NCI-H2029 treated with DMSO at 0.1 percent for 48 hours (cell line): ENCODE measurements around the gene HTRA1.
A peak's percentile ranks its signal among the peaks of the same experiment; 100 is the strongest.

ENCODE experiments used
- DNase-seq: peaks from one replicate; lab custom pipeline; 2025; lab: John Stamatoyannopoulos, UW

HTRA1 gene

GRCh38 chr10:122495406-122496340 is 34.3 kb downstream of the HTRA1 start:
- peak; percentile 25 for DNase-seq

- DNase-seq, result no peak
Measured at GRCh38 chr10:122497241-122497640, 35.9 kb downstream of the HTRA1 start.

GRCh38 chr10:122498521-122498920 is 37.2 kb downstream of the HTRA1 start:
- DNase-seq, result no peak

- DNase-seq, result no peak
Measured at GRCh38 chr10:122499012-122499411, 37.7 kb downstream of the HTRA1 start.

- DNase-seq, result no peak
Measured at GRCh38 chr10:122499491-122499941, 38.2 kb downstream of the HTRA1 start.

GRCh38 chr10:122500194-122500593 is 38.8 kb downstream of the HTRA1 start:
- no peak for DNase-seq

GRCh38 chr10:122500726-122501125 is 39.4 kb downstream of the HTRA1 start:
- DNase-seq, result no peak

GRCh38 chr10:122503012-122503411 is 41.7 kb downstream of the HTRA1 start:
- DNase-seq, result no peak

- no peak for DNase-seq
Measured at GRCh38 chr10:122503886-122504609, 42.7 kb downstream of the HTRA1 start.

GRCh38 chr10:122504610-122504950 is 43.2 kb downstream of the HTRA1 start:
- DNase-seq, result peak; percentile 40

- no peak for DNase-seq
Measured at GRCh38 chr10:122505011-122505410, 43.7 kb downstream of the HTRA1 start.

GRCh38 chr10:122505885-122506645 is 44.7 kb downstream of the HTRA1 start:
- no peak for DNase-seq

GRCh38 chr10:122507616-122508015 is 46.3 kb downstream of the HTRA1 start:
- no peak for DNase-seq

GRCh38 chr10:122508021-122508420 is 46.7 kb downstream of the HTRA1 start:
- DNase-seq, result no peak

- no peak for DNase-seq
Measured at GRCh38 chr10:122509323-122509722, 48.0 kb downstream of the HTRA1 start.

- no peak for DNase-seq
Measured at GRCh38 chr10:122510326-122510725, 49.0 kb downstream of the HTRA1 start.

GRCh38 chr10:122510736-122511135 is 49.4 kb downstream of the HTRA1 start:
- DNase-seq, result no peak

- no peak for DNase-seq
Measured at GRCh38 chr10:122513053-122513452, 51.7 kb downstream of the HTRA1 start.

- no peak for DNase-seq
Measured at GRCh38 chr10:122514045-122514840, 52.9 kb downstream of the HTRA1 start.

- no peak for DNase-seq
Measured at GRCh38 chr10:122515022-122515424, 53.7 kb downstream of the HTRA1 start.

GRCh38 chr10:122515588-122516231 is 54.4 kb downstream of the HTRA1 start:
- no peak for DNase-seq
